ENCODE results near the gene GALNT17.

Gene GALNT17

GRCh38 chr7:71345117-71345884, 213.4 kb downstream of the GALNT17 start:
- TF ChIP-seq REST (IDR thresholded peaks at IDR 0.05; ENCODE audit: insufficient read depth in 1 of 2, low read depth in 2 of 2, low read length in 2 of 2) (no peak), POLR2AphosphoS5 (IDR thresholded peaks at IDR 0.05; ENCODE audit: low read depth, low read length) (no peak), SIN3A (IDR thresholded peaks at IDR 0.05; ENCODE audit: borderline replicate concordance, insufficient read depth, low read length) (no peak), FOXP2 (optimal IDR thresholded peaks at IDR 0.05; ENCODE audit: borderline replicate concordance, extremely low read depth, extremely low read length, insufficient read depth) (no peak), TAF1 (IDR thresholded peaks at IDR 0.05; ENCODE audit: borderline replicate concordance, insufficient read depth, low read length) (no peak)

GRCh38 chr7:71348821-71349681, 217.1 kb downstream of the GALNT17 start:
- no peak for TF ChIP-seq FOXP2 (optimal IDR thresholded peaks at IDR 0.05; ENCODE audit: borderline replicate concordance, extremely low read depth, extremely low read length, insufficient read depth)

- TF ChIP-seq TAF1 (IDR thresholded peaks at IDR 0.05; ENCODE audit: borderline replicate concordance, insufficient read depth, low read length) = no peak
- TF ChIP-seq POLR2AphosphoS5 (IDR thresholded peaks at IDR 0.05; ENCODE audit: low read depth, low read length) = no peak
- no peak for TF ChIP-seq SIN3A (IDR thresholded peaks at IDR 0.05; ENCODE audit: borderline replicate concordance, insufficient read depth, low read length)
- TF ChIP-seq REST (IDR thresholded peaks at IDR 0.05; ENCODE audit: insufficient read depth in 1 of 2, low read depth in 2 of 2, low read length in 2 of 2) = no peak
- TF ChIP-seq FOXP2 (optimal IDR thresholded peaks at IDR 0.05; ENCODE audit: borderline replicate concordance, extremely low read depth, extremely low read length, insufficient read depth) = no peak
Measured at GRCh38 chr7:71349682-71350481, 217.9 kb downstream of the GALNT17 start.

- TF ChIP-seq REST (IDR thresholded peaks at IDR 0.05; ENCODE audit: insufficient read depth in 1 of 2, low read depth in 2 of 2, low read length in 2 of 2) (no peak), SIN3A (IDR thresholded peaks at IDR 0.05; ENCODE audit: borderline replicate concordance, insufficient read depth, low read length) (no peak), POLR2AphosphoS5 (IDR thresholded peaks at IDR 0.05; ENCODE audit: low read depth, low read length) (no peak), TAF1 (IDR thresholded peaks at IDR 0.05; ENCODE audit: borderline replicate concordance, insufficient read depth, low read length) (no peak), FOXP2 (optimal IDR thresholded peaks at IDR 0.05; ENCODE audit: borderline replicate concordance, extremely low read depth, extremely low read length, insufficient read depth) (no peak)
Measured at GRCh38 chr7:71350680-71351079, 218.7 kb downstream of the GALNT17 start.

- TF ChIP-seq SIN3A (IDR thresholded peaks at IDR 0.05; ENCODE audit: borderline replicate concordance, insufficient read depth, low read length) = no peak
- no peak for TF ChIP-seq TAF1 (IDR thresholded peaks at IDR 0.05; ENCODE audit: borderline replicate concordance, insufficient read depth, low read length)
- TF ChIP-seq REST (IDR thresholded peaks at IDR 0.05; ENCODE audit: insufficient read depth in 1 of 2, low read depth in 2 of 2, low read length in 2 of 2) = no peak
- TF ChIP-seq FOXP2 (optimal IDR thresholded peaks at IDR 0.05; ENCODE audit: borderline replicate concordance, extremely low read depth, extremely low read length, insufficient read depth) = no peak
- TF ChIP-seq POLR2AphosphoS5 (IDR thresholded peaks at IDR 0.05; ENCODE audit: low read depth, low read length) = no peak
Measured at GRCh38 chr7:71354716-71355115, 222.8 kb downstream of the GALNT17 start.
